ENCODE data around the gene ATRIP. TPM values are rescaled to one million over a fixed set of nuclear protein-coding genes. Genes with fewer than 3 reads are reported as not detected.

ATRIP gene
- polyA plus RNA-seq, 1 donor (not counting 4 experiments of a cell fraction or from before 2014, with no cell fraction given): 9.7 TPM

DNA sequence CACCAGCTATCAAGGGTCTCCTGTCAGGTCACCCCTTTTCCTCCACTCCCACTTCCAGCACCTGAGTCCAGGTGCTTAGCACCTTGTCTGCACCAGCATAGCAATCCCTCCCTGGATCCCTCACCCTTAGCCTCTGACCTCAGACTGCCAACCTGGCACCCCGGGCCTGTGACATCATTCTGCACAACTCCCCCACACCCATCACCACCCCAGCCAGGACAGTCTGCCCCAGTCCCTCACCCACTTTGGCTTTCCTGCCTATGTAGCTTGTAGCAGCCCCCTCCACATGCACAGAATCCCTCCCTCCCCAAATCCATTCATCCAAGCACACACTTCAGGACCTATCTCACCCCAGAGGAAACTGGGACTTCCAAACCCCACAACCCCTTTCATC is 15.8 kb upstream of the ATRIP start:
- H3K9me1 ChIP-seq (ENCODE audit: control insufficient read depth, extremely low read depth, insufficient read depth, low read length): no peaks in the 10 kb centered on the region
- peak overlapping the region; percentile 83 for H3K27ac ChIP-seq (ENCODE audit: control insufficient read depth, insufficient read depth, low read length)
- H4K20me1 ChIP-seq (ENCODE audit: control insufficient read depth, extremely low read depth, insufficient read depth, low read length): peaks cover 5% of the 10 kb centered on the region
- no peak overlapping the region for H2AFZ ChIP-seq (ENCODE audit: control insufficient read depth, low read length)
- H3K4me3 ChIP-seq (ENCODE audit: control insufficient read depth in 2 of 3, extremely low read depth in 1 of 3, insufficient read depth in 2 of 3, low read depth in 1 of 3, low read length in 3 of 3): peak overlapping the region; percentile 63 to 67 (median 66)
- no peak for FAIRE-seq
- H3K4me2 ChIP-seq (ENCODE audit: control insufficient read depth, extremely low read depth, insufficient read depth, low read depth, low read length): peak overlapping the region; percentile 83
- H3K4me1 ChIP-seq (ENCODE audit: control insufficient read depth, extremely low read depth, insufficient read depth, low read length): peaks cover 83% of the 10 kb centered on the region
- no peaks in the 10 kb centered on the region for H3K27me3 ChIP-seq (ENCODE audit: control insufficient read depth, extremely low read depth, insufficient read depth, low read length)
- dilution Hi-C loops (cut with MboI; ENCODE audit: extremely low pct_ligation_motif_present, low sequenced_read_pairs): loop anchor here (25.0 kb wide), 1 partner anchor 168 kb away; no protein-coding TSS in a partner anchor
- H3K79me2 ChIP-seq (ENCODE audit: control insufficient read depth, insufficient read depth, low read length): peaks cover 37% of the 10 kb centered on the region
- H3K36me3 ChIP-seq (ENCODE audit: control insufficient read depth in 2 of 2, extremely low read depth in 1 of 2, insufficient read depth in 2 of 2, low read length in 2 of 2): peaks cover 4 to 27% of the 10 kb centered on the region in 2 experiments
- H3K9me3 ChIP-seq (ENCODE audit: control insufficient read depth, low read depth, low read length): no peaks in the 10 kb centered on the region
- H3K9ac ChIP-seq (ENCODE audit: control insufficient read depth, extremely low read depth, insufficient read depth, low read length): peak overlapping the region; percentile 79
- TF ChIP-seq EZH2 (IDR thresholded peaks at IDR 0.05; ENCODE audit: low read length) (no peak), CTCF (optimal IDR thresholded peaks at IDR 0.05 in 1 of 3, IDR thresholded peaks at IDR 0.05 in 1 of 3, conservative IDR thresholded peaks at IDR 0.05 in 1 of 3; ENCODE audit: extremely low read depth in 1 of 3, insufficient read depth in 2 of 3, low read length in 3 of 3) (no peak)
- no peak for DNase-seq (ENCODE audit: low read depth, low spot score)

GRCh38 chr3:48431224-48432029 is 15.1 kb upstream of the ATRIP start:
- no peak overlapping the region for H3K9ac ChIP-seq (ENCODE audit: control insufficient read depth, extremely low read depth, insufficient read depth, low read length)
- peaks cover 78% of the 10 kb centered on the region for H3K4me1 ChIP-seq (ENCODE audit: control insufficient read depth, extremely low read depth, insufficient read depth, low read length)
- H4K20me1 ChIP-seq (ENCODE audit: control insufficient read depth, extremely low read depth, insufficient read depth, low read length): no peaks in the 10 kb centered on the region
- FAIRE-seq (peak; percentile 13), DNase-seq (ENCODE audit: low read depth, low spot score) (no peak)
- peaks cover 4 to 27% of the 10 kb centered on the region in 2 experiments for H3K36me3 ChIP-seq (ENCODE audit: control insufficient read depth in 2 of 2, extremely low read depth in 1 of 2, insufficient read depth in 2 of 2, low read length in 2 of 2)
- no peaks in the 10 kb centered on the region for H3K27me3 ChIP-seq (ENCODE audit: control insufficient read depth, extremely low read depth, insufficient read depth, low read length)
- dilution Hi-C loops (cut with MboI; ENCODE audit: extremely low pct_ligation_motif_present, low sequenced_read_pairs): loop anchor here (25.0 kb wide), 1 partner anchor 169 kb away; no protein-coding TSS in a partner anchor
- H3K4me3 ChIP-seq (ENCODE audit: control insufficient read depth in 2 of 3, extremely low read depth in 1 of 3, insufficient read depth in 2 of 3, low read depth in 1 of 3, low read length in 3 of 3): no peak overlapping the region
- TF ChIP-seq CTCF (optimal IDR thresholded peaks at IDR 0.05 in 1 of 3, IDR thresholded peaks at IDR 0.05 in 1 of 3, conservative IDR thresholded peaks at IDR 0.05 in 1 of 3; ENCODE audit: extremely low read depth in 1 of 3, insufficient read depth in 2 of 3, low read length in 3 of 3) (no peak), EZH2 (IDR thresholded peaks at IDR 0.05; ENCODE audit: low read length) (no peak)
- peaks cover 30% of the 10 kb centered on the region for H3K79me2 ChIP-seq (ENCODE audit: control insufficient read depth, insufficient read depth, low read length)
- no peaks in the 10 kb centered on the region for H3K9me1 ChIP-seq (ENCODE audit: control insufficient read depth, extremely low read depth, insufficient read depth, low read length)
- no peak overlapping the region for H2AFZ ChIP-seq (ENCODE audit: control insufficient read depth, low read length)
- H3K9me3 ChIP-seq (ENCODE audit: control insufficient read depth, low read depth, low read length): no peaks in the 10 kb centered on the region
- H3K27ac ChIP-seq (ENCODE audit: control insufficient read depth, insufficient read depth, low read length): peak overlapping the region; percentile 83
- peak overlapping the region; percentile 83 for H3K4me2 ChIP-seq (ENCODE audit: control insufficient read depth, extremely low read depth, insufficient read depth, low read depth, low read length)
